Stimulated activated CD4-positive, alpha-beta T cell treated with anti-CD3 and anti-CD28 coated beads, Interleukin-12 subunit alpha, Interleukin-12 subunit beta, amount 100 ng/mL, for 24 hours (primary cell): Measurements from ENCODE around the gene GAB1.
A peak's percentile ranks its signal among the peaks of the same experiment; 100 is the strongest.

Source experiments
- DNase-seq, 2 experiments: peaks; one replicate each; pipeline ENCODE4 v3.0.0-alpha.2; 2020; ENCODE audit warnings: low read depth in 2 of 2

GAB1 gene

DNA sequence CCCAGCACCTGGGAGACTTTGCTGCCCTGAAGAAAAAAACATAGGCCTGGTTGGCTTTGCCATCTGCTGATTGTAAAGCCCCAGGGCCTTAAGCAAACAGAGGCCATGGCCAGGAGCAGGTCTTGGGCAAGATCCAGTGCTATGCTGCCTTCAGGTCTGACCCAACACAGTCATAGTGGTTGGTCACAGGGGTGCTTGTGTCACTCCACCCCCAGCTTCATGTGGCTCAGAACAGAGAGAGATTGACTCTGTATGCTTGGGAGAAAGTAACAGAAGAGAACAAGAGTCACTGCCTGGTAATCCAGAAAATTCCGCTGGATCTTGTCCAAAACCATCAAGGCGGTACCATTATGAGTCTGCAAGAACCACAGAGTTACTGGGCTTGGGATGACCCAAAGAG, 152.4 kb downstream of the GAB1 start:
- DNase-seq = no peak

DNA sequence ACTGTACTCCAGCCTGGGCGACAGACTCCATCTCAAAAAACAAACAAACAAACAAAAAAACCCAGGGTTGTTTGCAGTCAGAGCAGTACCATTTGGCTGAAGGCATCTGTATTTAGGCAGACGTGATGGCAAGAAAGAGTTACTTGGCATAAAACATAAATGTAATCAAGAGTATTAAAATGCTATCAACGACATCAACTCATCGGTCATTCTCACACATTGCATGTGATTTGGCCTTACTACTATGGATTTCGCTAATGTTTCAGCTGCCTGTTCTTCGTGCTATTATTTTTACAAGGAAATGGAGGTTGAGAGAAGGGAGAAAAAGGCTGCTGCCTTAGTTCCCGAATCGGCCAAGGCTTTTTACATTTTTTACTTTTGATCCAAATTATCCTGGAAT, 161.3 kb downstream of the GAB1 start:
- no peak for DNase-seq

DNA sequence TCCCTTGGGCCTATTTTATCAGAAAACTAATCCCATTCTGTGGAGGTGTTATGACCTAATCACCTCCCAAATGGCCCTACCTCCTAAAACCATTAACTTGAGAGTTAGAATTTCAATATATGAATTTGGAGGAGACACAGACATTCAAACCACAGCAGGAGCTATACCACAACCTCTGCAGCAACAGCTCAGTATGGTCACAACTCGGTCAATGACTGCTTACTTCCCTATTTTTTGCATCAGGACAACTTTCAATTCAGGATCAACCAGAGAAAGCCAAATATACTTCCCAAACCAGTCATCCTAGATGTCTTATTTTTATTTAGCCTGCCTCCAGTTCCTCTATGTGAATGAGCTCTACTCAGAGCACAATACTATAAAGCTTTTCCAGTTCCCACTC, 165.6 kb downstream of the GAB1 start:
- DNase-seq = no peak

DNA sequence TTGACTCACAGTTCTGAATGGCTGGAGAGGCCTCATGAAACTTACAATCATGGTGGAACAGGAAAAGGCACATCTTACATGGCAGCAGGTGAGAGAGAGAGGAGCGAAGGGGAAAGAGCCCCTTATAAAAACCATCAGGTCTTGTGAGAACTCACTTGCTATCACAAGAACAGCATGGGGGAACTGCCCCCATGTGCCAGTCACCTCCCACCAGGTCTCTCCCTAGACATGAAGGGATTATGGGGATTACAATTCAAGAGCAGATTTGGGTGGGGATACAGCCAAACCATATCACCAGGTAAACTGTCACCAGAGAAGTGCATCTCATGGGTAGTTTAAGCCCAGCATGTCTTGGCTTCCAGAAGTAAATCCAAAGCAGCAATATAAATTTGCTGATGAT, 169.4 kb downstream of the GAB1 start:
- no peak for DNase-seq

DNA sequence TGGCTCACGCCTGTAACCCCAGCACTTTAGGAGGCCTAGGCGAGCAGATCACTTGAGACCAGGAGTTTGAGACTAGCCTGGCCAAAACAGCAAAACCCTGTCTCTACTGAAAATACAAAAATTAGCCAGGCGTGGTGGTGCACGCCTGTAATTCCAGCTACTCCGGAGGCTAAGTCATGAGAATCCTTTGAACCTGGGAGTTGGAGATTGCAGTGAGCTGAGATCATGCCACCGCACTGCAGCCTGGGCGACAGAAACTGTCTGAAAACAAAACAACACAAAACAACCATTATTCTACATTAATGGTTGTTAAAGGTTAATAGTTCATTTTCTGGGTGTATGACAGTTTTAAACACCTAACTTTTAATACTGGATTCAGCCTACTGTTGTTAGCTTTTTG, 175.2 kb downstream of the GAB1 start:
- DNase-seq = no peak

DNA sequence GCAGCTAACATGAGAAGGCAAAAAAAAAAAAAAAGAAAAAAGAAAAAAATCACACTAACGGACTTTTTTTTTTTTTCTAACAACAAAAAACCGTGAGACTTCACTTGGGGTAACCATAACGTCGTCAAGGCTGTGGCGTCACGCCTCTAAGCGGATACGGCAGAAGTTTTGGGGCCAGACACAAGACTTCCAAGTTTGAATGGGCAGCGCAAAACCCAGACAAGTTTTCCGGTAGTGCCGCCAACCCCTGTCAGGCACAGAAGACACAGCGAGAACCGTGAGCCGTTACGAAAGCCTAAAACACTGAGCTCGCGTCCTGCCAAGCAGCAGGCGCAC, 176.3 kb downstream of the GAB1 start:
- DNase-seq = no peak

DNA sequence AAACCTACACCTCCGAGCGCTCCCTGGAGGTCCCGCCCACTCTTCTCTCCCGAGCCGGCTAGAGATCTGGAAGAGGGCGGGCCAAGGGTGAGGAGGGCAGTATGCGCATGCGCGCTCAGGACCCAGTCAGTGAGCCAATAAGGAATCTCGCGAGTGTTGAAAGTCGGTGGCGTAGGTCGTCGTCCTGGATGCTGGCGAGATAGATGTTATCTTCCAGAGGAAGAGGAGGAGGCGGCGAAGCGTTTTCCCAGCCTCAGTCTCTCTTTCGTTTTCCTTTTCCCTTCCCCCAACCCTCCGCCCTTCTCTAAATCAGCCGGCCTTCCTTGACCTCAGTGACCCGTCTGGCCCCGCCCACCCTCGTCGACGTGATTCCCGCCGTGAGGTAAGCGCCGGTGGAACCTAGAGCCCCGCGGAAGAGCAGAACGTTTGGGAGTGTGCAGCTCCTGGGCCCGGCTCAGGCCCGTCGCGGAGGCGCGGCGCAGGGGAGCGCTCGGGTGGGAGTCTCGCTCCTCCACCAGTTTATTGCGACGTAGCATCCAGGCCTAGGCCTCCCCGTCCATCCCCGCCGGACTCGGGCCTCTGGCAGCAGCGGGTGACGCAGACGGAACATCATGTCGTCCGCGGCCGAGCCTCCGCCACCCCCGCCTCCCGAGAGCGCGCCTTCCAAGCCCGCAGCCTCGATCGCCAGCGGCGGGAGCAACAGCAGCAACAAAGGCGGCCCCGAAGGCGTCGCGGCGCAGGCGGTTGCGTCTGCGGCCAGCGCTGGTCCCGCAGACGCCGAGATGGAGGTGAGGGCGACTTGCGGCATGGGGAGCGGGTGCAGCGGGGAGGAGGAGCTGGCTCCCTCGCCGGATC, 176.9 kb downstream of the GAB1 start, which contains the start of gene SMARCA5:
SMARCA5 (plus strand) TSS at position 389 of the 855 bp plus-strand sequence; CDS start at position 612, 223 bp downstream.
- peak; percentile 89 to 94 for DNase-seq

DNA sequence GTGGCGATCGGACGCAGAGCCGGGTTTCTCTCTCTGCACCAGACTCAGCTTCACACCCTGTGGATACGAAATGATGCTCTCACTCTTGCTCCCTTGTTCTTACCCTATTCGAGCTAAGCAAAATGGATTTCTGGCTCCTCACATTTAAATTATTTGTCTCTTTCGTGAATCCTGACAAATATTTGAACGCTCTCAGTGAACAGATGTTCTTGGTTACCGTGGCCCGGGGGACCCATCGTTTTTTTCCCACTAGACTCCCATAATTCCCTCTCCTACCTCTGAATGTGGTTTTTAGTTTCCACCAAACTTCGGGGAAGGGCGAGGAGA, 177.5 kb downstream of the GAB1 start:
- DNase-seq = no peak

DNA sequence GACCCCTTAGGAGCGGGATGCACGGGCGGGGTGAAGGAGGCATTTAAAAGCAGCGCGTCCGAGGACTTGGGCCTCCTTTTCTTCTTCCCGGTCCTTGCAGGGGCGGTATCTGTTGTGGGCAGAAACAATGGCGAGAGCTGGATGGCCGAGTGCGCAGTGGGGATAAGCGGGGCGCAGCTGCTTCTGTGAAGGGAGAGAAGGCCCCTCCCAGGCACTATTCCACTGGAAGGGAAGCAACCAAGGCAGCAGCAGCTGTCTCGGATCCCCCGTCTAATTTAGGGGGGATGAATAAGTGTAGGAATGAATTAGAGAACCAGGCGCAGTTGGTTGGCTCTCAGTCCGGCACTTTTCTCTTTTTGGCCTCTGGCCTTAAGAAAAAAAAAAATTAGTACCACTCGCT, 177.8 kb downstream of the GAB1 start:
- no peak for DNase-seq

DNA sequence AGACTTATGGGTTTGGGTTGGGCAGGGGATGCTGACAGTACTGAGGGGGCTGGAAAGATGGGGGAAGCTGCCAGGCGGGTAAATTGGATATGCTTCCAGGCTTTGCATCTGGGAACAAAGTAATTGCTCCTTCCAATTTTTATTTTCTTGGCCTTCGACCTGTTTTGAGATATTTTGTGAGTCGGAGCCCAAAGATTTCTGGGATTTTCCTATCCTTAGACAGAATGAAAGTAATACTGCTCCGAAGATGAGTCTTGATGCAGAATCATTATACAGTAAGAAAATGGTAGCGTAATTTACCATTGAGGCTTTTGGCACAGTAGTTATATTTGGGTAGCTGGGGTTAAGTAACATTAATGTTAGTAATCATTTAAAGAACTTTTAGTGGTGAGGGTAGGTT, 178.2 kb downstream of the GAB1 start:
- DNase-seq = no peak

DNA sequence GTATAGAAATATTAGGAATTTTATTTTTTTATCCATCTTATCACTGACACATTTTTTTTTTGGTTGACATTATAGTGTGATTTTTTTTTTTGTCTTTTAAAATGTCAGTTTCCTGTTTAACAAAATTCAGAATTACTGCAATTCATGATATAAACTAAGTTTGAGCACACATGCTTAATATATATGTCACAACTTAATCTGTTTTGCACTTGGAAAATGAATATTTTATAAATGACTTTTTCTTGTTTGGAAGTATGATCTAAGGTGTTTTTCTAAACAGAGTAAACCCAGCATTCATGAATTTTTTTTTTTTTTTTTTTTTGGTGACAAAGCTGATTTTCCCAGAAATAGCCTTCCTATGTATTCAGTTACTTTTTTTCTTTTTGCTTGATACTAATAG, 179.2 kb downstream of the GAB1 start:
- DNase-seq = no peak

DNA sequence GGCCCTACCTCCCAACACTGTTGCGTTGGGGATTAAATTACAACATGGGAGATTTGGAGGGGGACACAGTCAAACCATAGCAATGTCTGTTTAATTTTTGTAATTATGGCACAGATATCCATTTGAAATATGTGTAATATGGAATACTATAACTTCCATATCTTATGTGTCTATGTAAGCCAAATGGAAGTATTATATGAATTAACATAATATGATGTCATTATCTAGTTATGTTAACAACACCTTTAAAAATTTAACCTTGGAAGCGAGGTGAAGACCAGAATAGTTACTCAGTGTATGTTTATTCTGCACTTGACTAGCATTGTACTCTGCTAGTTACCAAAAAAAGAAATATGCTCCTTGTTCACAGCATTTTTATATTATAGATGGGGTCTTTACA, 181.1 kb downstream of the GAB1 start:
- DNase-seq = no peak
